GM23248 (cell line): ENCODE results near the gene HDAC8.

Experiments
- EZH2 ChIP-seq: fragments of 200-600 bp; sonication (generic); IDR thresholded peaks from 2 replicates; pipeline ENCODE4 v1.6.1; 2018; ENCODE audit warnings: antibody characterized with exemption, mild to moderate bottlenecking; ENCODE audit not compliant: insufficient read depth, poor library complexity, severe bottlenecking
- EZH2phosphoT487 ChIP-seq: fragments of 200-600 bp; sonication (generic); IDR thresholded peaks from 2 replicates; pipeline ENCODE4 v1.6.1; 2018; ENCODE audit warnings: antibody characterized with exemption, moderate library complexity, mild to moderate bottlenecking, low read depth; ENCODE audit not compliant: insufficient read depth

GRCh38 chrX:72492499-72492898 is 80.1 kb downstream of the HDAC8 start:
- TF ChIP-seq EZH2phosphoT487 (no peak), EZH2 (no peak)
